Measurements from ENCODE around the gene NFAT5. TPM values are rescaled to one million over a fixed set of nuclear protein-coding genes. Genes with fewer than 3 reads are reported as not detected.

The NFAT5 gene
- total RNA-seq, 1 donor from 2014 or later: 30.1 TPM

DNA sequence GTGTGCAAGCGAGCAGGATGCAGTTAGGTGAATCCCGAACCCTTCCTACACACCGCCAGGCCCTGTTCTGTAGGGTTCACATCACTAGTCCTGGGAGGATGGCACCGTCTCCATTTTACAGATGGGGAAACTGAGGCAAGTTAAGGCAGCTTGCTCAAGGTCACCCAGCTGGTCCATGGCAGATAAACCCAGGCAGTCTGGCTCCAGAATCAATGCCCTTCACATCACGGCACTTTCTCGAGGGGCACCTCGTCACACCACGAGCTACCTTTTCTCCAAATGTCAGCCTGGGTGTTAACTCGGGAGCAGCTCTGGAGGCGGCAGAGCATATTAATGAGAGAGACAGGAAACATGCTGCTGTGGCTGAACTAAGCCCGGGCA lies 179.5 kb downstream of the NFAT5 start:
- H3K9me3 Mint-ChIP-seq: no peaks in the 10 kb centered on the region
- H3K27ac Mint-ChIP-seq: no peak overlapping the region
- peaks cover 40% of the 10 kb centered on the region for H3K36me3 Mint-ChIP-seq
- DNase-seq (ENCODE audit: extremely low spot score, unreplicated experiment): no peak
- no peaks in the 10 kb centered on the region for H3K27me3 Mint-ChIP-seq
- H3K4me3 Mint-ChIP-seq: no peak overlapping the region
- peaks cover 9% of the 10 kb centered on the region for H3K4me1 Mint-ChIP-seq (ENCODE audit: unreplicated experiment)
- TF ChIP-seq, protein P1, sequence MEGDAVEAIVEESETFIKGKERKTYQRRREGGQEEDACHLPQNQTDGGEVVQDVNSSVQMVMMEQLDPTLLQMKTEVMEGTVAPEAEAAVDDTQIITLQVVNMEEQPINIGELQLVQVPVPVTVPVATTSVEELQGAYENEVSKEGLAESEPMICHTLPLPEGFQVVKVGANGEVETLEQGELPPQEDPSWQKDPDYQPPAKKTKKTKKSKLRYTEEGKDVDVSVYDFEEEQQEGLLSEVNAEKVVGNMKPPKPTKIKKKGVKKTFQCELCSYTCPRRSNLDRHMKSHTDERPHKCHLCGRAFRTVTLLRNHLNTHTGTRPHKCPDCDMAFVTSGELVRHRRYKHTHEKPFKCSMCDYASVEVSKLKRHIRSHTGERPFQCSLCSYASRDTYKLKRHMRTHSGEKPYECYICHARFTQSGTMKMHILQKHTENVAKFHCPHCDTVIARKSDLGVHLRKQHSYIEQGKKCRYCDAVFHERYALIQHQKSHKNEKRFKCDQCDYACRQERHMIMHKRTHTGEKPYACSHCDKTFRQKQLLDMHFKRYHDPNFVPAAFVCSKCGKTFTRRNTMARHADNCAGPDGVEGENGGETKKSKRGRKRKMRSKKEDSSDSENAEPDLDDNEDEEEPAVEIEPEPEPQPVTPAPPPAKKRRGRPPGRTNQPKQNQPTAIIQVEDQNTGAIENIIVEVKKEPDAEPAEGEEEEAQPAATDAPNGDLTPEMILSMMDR (conservative IDR thresholded peaks at IDR 0.05): no peak

DNA sequence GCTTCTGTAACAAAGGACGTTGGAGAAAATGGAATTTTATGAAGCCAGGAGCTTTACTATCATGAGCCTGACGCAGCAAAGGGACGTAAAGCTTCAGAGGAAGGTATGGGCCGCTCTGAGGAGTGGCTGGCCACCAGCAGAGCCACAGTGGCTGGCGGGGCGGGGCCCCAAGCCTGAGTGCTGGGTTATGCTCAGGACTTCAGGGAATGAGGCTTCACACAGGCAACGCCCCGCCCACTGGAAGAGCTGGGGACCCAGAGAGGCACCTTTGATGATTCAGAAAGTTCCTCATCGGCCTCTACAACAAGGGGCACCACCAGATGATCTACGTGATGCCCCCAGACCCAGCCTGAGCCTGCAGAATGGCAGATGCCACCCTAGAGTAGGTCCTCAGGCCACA lies 180.2 kb downstream of the NFAT5 start:
- H3K4me1 Mint-ChIP-seq (ENCODE audit: unreplicated experiment): peaks cover 9% of the 10 kb centered on the region
- peaks cover 37% of the 10 kb centered on the region for H3K36me3 Mint-ChIP-seq
- peak overlapping the region; percentile 16 for H3K27ac Mint-ChIP-seq
- H3K9me3 Mint-ChIP-seq: no peaks in the 10 kb centered on the region
- no peak for DNase-seq (ENCODE audit: extremely low spot score, unreplicated experiment)
- H3K4me3 Mint-ChIP-seq: no peak overlapping the region
- TF ChIP-seq, protein P1 (conservative IDR thresholded peaks at IDR 0.05): no peak
- no peaks in the 10 kb centered on the region for H3K27me3 Mint-ChIP-seq

- Mint-ChIP-seq H3K9me3 (no peaks in the 10 kb centered on the region), H3K4me3 (no peak overlapping the region), H3K4me1 (ENCODE audit: unreplicated experiment) (peaks cover 9% of the 10 kb centered on the region), H3K27me3 (no peaks in the 10 kb centered on the region), H3K27ac (no peak overlapping the region), H3K36me3 (peaks cover 31% of the 10 kb centered on the region)
- TF ChIP-seq, protein P1 (conservative IDR thresholded peaks at IDR 0.05): no peak
- DNase-seq (ENCODE audit: extremely low spot score, unreplicated experiment): no peak
Measured at GRCh38 chr16:69747115-69747514, 181.3 kb downstream of the NFAT5 start.

DNA sequence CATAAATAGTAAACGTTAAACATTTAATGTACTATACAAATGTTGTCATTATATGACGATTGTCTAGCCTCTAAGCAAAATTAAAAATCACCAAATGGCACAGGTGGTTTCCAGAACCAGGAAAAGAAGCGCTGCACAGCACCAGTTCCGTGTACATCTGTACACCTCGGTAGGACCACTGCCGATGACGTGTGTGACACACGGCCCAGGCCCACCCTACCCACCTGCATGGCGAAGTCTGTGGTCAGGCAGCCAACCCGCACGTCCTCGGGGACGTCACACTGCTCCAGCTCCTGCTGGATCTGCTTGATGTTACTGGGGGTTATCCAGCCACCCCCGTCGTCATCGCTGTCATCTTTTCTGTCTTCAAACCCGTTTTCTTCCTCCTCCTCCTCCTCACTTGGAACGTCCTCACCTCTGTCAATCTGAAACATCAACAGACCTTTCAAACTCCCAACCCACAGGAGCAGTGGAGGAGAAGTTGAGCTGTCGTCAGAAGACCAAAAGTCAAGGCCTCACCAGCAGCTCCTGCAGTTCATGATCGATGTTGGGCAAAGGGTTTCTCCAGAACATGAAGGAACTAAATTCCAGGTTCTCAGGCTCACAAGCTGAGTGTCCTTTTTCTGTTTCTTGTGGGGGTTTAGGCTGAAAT lies 183.1 kb downstream of the NFAT5 start:
- H3K27me3 Mint-ChIP-seq: no peaks in the 10 kb centered on the region
- H3K27ac Mint-ChIP-seq: no peak overlapping the region
- TF ChIP-seq, protein P1 (conservative IDR thresholded peaks at IDR 0.05): no peak
- H3K9me3 Mint-ChIP-seq: no peaks in the 10 kb centered on the region
- H3K4me3 Mint-ChIP-seq: no peak overlapping the region
- no peak for DNase-seq (ENCODE audit: extremely low spot score, unreplicated experiment)
- H3K36me3 Mint-ChIP-seq: peaks cover 26% of the 10 kb centered on the region
- peaks cover 4% of the 10 kb centered on the region for H3K4me1 Mint-ChIP-seq (ENCODE audit: unreplicated experiment)

DNA sequence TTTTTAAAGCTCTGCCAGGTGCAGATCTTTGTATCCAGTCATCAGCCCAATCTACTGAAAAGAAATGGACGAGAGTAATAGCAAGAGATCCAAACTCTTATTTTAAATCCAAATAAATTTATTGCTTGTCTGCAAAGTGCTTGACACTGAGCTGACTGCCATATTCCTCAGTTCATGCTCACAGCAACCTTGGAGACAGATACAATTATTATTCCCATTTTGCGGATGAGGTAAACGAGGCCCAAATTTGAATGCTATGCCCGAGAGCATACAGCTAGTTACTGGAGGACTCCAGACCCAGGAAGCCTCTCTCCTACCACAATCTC lies 188.3 kb downstream of the NFAT5 start:
- Mint-ChIP-seq H3K27ac (peak overlapping the region; percentile 99), H3K4me3 (peak overlapping the region; percentile 100), H3K9me3 (no peaks in the 10 kb centered on the region), H3K4me1 (ENCODE audit: unreplicated experiment) (peaks cover 8% of the 10 kb centered on the region), H3K27me3 (peaks cover 6% of the 10 kb centered on the region), H3K36me3 (peaks cover 12% of the 10 kb centered on the region)
- TF ChIP-seq, protein P1 (conservative IDR thresholded peaks at IDR 0.05): no peak
- no peak for DNase-seq (ENCODE audit: extremely low spot score, unreplicated experiment)

Small RNA genes within 50 kb of the gene (microRNA-seq; reads per million reads assigned to microRNA genes)
- gene MIR1538: not detected

Other genes with a start within 250 kb of the NFAT5 start
- gene PDF, start 235.4 kb upstream of the NFAT5 start, total RNA-seq (ENCODE audit: low replicate concordance): 14.6 and 19.0 TPM in 2 replicates
- gene COG8, start 226.4 kb upstream of the NFAT5 start, total RNA-seq (ENCODE audit: low replicate concordance): 42.5 and 57.3 TPM in 2 replicates
- gene NIP7, start 226.2 kb upstream of the NFAT5 start, total RNA-seq (ENCODE audit: low replicate concordance): 30.2 and 33.2 TPM in 2 replicates
- 1.7 and 5.3 TPM in 2 replicates for gene TMED6, start 214.2 kb upstream of the NFAT5 start, total RNA-seq (ENCODE audit: low replicate concordance)
- gene TERF2, start 180.0 kb upstream of the NFAT5 start, total RNA-seq (ENCODE audit: low replicate concordance): 26.1 and 38.1 TPM in 2 replicates
- gene CYB5B, start 141.3 kb upstream of the NFAT5 start, total RNA-seq (ENCODE audit: low replicate concordance): 91.9 and 104 TPM in 2 replicates
- gene NQO1, start 160.6 kb downstream of the NFAT5 start, total RNA-seq (ENCODE audit: low replicate concordance): 112 and 159 TPM in 2 replicates
- 52.3 and 60.3 TPM in 2 replicates for gene NOB1, start 189.0 kb downstream of the NFAT5 start, total RNA-seq (ENCODE audit: low replicate concordance)
- gene WWP2, start 196.4 kb downstream of the NFAT5 start, total RNA-seq (ENCODE audit: low replicate concordance): 37.2 and 38.8 TPM in 2 replicates